Activated CD8-positive, alpha-beta T cell treated with anti-CD3 and anti-CD28 coated beads, Interleukin-2, amount 10 ng/mL, durations not matched to agents 7 days and 5 days (primary cell): ENCODE measurements around the gene NANS. TPM values are rescaled to one million over a fixed set of nuclear protein-coding genes. Genes with fewer than 3 reads are reported as not detected.
A peak's percentile ranks its signal among the peaks of the same experiment; 100 is the strongest.

Experiments used
- ATAC-seq: fragments of 150-1000 bp; cut with Tn5 transposase; one replicate; pipeline ENCODE4 v1.10.0; 2021; ENCODE audit warnings: moderate library complexity
- CTCF ChIA-PET: fragments of 350-600 bp; sonication (Branson Sonifier 250); formaldehyde crosslinking; loops from one replicate; lab custom pipeline; 2021; ENCODE audit warnings: antibody characterized with exemption; lab: Charles Lee
- POLR2A ChIA-PET: fragments of 350-600 bp; sonication (Branson Sonifier 250); formaldehyde crosslinking; loops from one replicate; lab custom pipeline; 2021; ENCODE audit warnings: antibody characterized with exemption; lab: Charles Lee
- DNase-seq: peaks from one replicate; pipeline ENCODE4 v3.0.0-alpha.2; 2020
- H3K27ac Mint-ChIP-seq: one replicate; pipeline ENCODE4 v1.8.0; 2021; ENCODE audit warnings: mild to moderate bottlenecking, mixed read lengths
- H3K27me3 Mint-ChIP-seq: one replicate; pipeline ENCODE4 v1.8.0; 2021; ENCODE audit warnings: low read depth, mixed read lengths
- H3K36me3 Mint-ChIP-seq: one replicate; pipeline ENCODE4 v1.8.0; 2021; ENCODE audit warnings: low read depth, mixed read lengths
- H3K4me1 Mint-ChIP-seq: one replicate; pipeline ENCODE4 v1.8.0; 2021; ENCODE audit warnings: low read depth, mixed read lengths
- H3K4me3 Mint-ChIP-seq: one replicate; pipeline ENCODE4 v1.8.0; 2021; ENCODE audit warnings: mild to moderate bottlenecking, mixed read lengths
- H3K9me3 Mint-ChIP-seq: one replicate; pipeline ENCODE4 v1.8.0; 2022; ENCODE audit warnings: mixed read lengths; ENCODE audit not compliant: insufficient read depth
- total RNA-seq, 2 experiments: library from RNA; stranded (reverse); gene quantifications; one replicate each; pipeline ENCODE4 v1.2.3, GENCODE V29; 2021

Gene NANS
- 10 to 100 TPM; 45.5 to 46.6 TPM for total RNA-seq

- H3K27me3 Mint-ChIP-seq, result no peaks in the 10 kb centered on the region
- ATAC-seq (peak; percentile 95), DNase-seq (peak; percentile 95)
- ChIA-PET POLR2A (interaction anchor here (0.7 to 3.5 kb wide), 14 partner anchors 10 to 200 kb away, joined by 3 to 23 read pairs (median 3); partner anchors contain the start of genes ANP32B, TBC1D2, TRIM14 and TRMO), CTCF (interaction anchor here (0.9 to 4.8 kb wide), 9 partner anchors 9 to 200 kb away, joined by 3 to 26 read pairs (median 9); partner anchors contain the start of genes TRIM14 and TRMO)
- no peaks in the 10 kb centered on the region for H3K9me3 Mint-ChIP-seq
- H3K4me3 Mint-ChIP-seq, result peak within 1 kb of the TSS; percentile 99
- H3K27ac Mint-ChIP-seq, result peak within 1 kb of the TSS; percentile 99
- H3K36me3 Mint-ChIP-seq, result peaks cover 31% of the 10 kb centered on the region
- peaks cover 39% of the 10 kb centered on the region for H3K4me1 Mint-ChIP-seq
Measured at GRCh38 chr9:98056269-98057137, at the start of gene NANS. NANS (plus strand) TSS chr9:98056732; CDS start chr9:98056809, 77 bp downstream.

- Mint-ChIP-seq H3K36me3 (peaks cover 78% of the 10 kb centered on the region), H3K9me3 (no peaks in the 10 kb centered on the region), H3K27me3 (no peaks in the 10 kb centered on the region), H3K4me1 (peaks cover 30% of the 10 kb centered on the region), H3K4me3 (no peak overlapping the region), H3K27ac (no peak overlapping the region)
- ATAC-seq (peak; percentile 56), DNase-seq (no peak)
- CTCF ChIA-PET, result interaction anchor here (1.1 to 6.3 kb wide), 6 partner anchors 8 to 85 kb away, joined by 3 to 36 read pairs (median 4); partner anchors contain the start of gene TRMO
- POLR2A ChIA-PET, result interaction anchor here (0.6 kb wide), 1 partner anchor 10 kb away, joined by 3 read pairs; no protein-coding TSS in a partner anchor
Measured at GRCh38 chr9:98007251-98007928, 49.1 kb upstream of the NANS start.

- peaks cover 29% of the 10 kb centered on the region for H3K4me1 Mint-ChIP-seq
- H3K4me3 Mint-ChIP-seq, result no peak overlapping the region
- ChIA-PET POLR2A (no interaction called here), CTCF (interaction anchor here (1.5 to 6.3 kb wide), 2 partner anchors 25 to 119 kb away, joined by 3 to 36 read pairs; no protein-coding TSS in a partner anchor)
- H3K27ac Mint-ChIP-seq, result no peak overlapping the region
- H3K27me3 Mint-ChIP-seq, result no peaks in the 10 kb centered on the region
- peaks cover 83% of the 10 kb centered on the region for H3K36me3 Mint-ChIP-seq
- no peaks in the 10 kb centered on the region for H3K9me3 Mint-ChIP-seq
- ATAC-seq (no peak), DNase-seq (no peak)
Measured at GRCh38 chr9:98008764-98009163, 47.8 kb upstream of the NANS start.

GRCh38 chr9:98009437-98009836 is 47.1 kb upstream of the NANS start:
- H3K27me3 Mint-ChIP-seq, result no peaks in the 10 kb centered on the region
- H3K27ac Mint-ChIP-seq, result peak overlapping the region; percentile 53
- peaks cover 27% of the 10 kb centered on the region for H3K4me1 Mint-ChIP-seq
- ChIA-PET CTCF (interaction anchor here (1.5 kb wide), 1 partner anchor 119 kb away, joined by 3 read pairs; no protein-coding TSS in a partner anchor), POLR2A (no interaction called here)
- no peak for ATAC-seq
- no peak overlapping the region for H3K4me3 Mint-ChIP-seq
- no peak for DNase-seq
- no peaks in the 10 kb centered on the region for H3K9me3 Mint-ChIP-seq
- H3K36me3 Mint-ChIP-seq, result peaks cover 77% of the 10 kb centered on the region

GRCh38 chr9:98009936-98010335 is 46.6 kb upstream of the NANS start:
- Mint-ChIP-seq H3K27ac (peak overlapping the region; percentile 53), H3K4me3 (peak overlapping the region; percentile 2), H3K36me3 (peaks cover 78% of the 10 kb centered on the region), H3K27me3 (no peaks in the 10 kb centered on the region), H3K4me1 (peaks cover 27% of the 10 kb centered on the region), H3K9me3 (no peaks in the 10 kb centered on the region)
- no peak for ATAC-seq
- POLR2A ChIA-PET, result interaction anchor here (1.4 kb wide), 1 partner anchor 88 kb away, joined by 5 read pairs; the partner anchor contains the start of gene TRMO
- CTCF ChIA-PET, result interaction anchor here (1.1 kb wide), 1 partner anchor 86 kb away, joined by 3 read pairs; no protein-coding TSS in a partner anchor
- no peak for DNase-seq

- H3K4me3 Mint-ChIP-seq, result no peak overlapping the region
- no peaks in the 10 kb centered on the region for H3K9me3 Mint-ChIP-seq
- ATAC-seq (peak; percentile 43), DNase-seq (no peak)
- H3K27me3 Mint-ChIP-seq, result no peaks in the 10 kb centered on the region
- CTCF ChIA-PET, result interaction anchor here (0.9 to 1.1 kb wide), 3 partner anchors 13 to 86 kb away, joined by 3 to 5 read pairs (median 3); no protein-coding TSS in a partner anchor
- POLR2A ChIA-PET, result interaction anchor here (0.6 to 1.4 kb wide), 2 partner anchors 88 to 818 kb away, joined by 3 to 5 read pairs; partner anchors contain the start of gene TRMO
- peaks cover 27% of the 10 kb centered on the region for H3K4me1 Mint-ChIP-seq
- H3K27ac Mint-ChIP-seq, result peak overlapping the region; percentile 60
- H3K36me3 Mint-ChIP-seq, result peaks cover 82% of the 10 kb centered on the region
Measured at GRCh38 chr9:98010445-98010844, 46.1 kb upstream of the NANS start.

GRCh38 chr9:98011122-98011521 is 45.4 kb upstream of the NANS start:
- Mint-ChIP-seq H3K4me1 (peaks cover 21% of the 10 kb centered on the region), H3K27ac (no peak overlapping the region), H3K36me3 (peaks cover 81% of the 10 kb centered on the region), H3K9me3 (no peaks in the 10 kb centered on the region), H3K27me3 (no peaks in the 10 kb centered on the region), H3K4me3 (no peak overlapping the region)
- POLR2A ChIA-PET, result interaction anchor here (0.6 to 1.4 kb wide), 2 partner anchors 89 to 817 kb away, joined by 3 to 5 read pairs; partner anchors contain the start of gene TRMO
- DNase-seq (no peak), ATAC-seq (no peak)
- CTCF ChIA-PET, result interaction anchor here (0.9 to 1.1 kb wide), 3 partner anchors 13 to 87 kb away, joined by 3 to 5 read pairs (median 3); no protein-coding TSS in a partner anchor

- peak overlapping the region; percentile 5 for H3K27ac Mint-ChIP-seq
- CTCF ChIA-PET, result interaction anchor here (4.6 kb wide), 1 partner anchor 93 kb away, joined by 19 read pairs; the partner anchor contains the start of gene TRMO
- no peaks in the 10 kb centered on the region for H3K27me3 Mint-ChIP-seq
- no peaks in the 10 kb centered on the region for H3K4me1 Mint-ChIP-seq
- H3K9me3 Mint-ChIP-seq, result no peaks in the 10 kb centered on the region
- POLR2A ChIA-PET, result no interaction called here
- ATAC-seq, result no peak
- no peak overlapping the region for H3K4me3 Mint-ChIP-seq
- no peak for DNase-seq
- H3K36me3 Mint-ChIP-seq, result peaks cover 70% of the 10 kb centered on the region
Measured at GRCh38 chr9:98016137-98016680, 40.3 kb upstream of the NANS start.

- DNase-seq (no peak), ATAC-seq (no peak)
- Mint-ChIP-seq H3K4me1 (no peaks in the 10 kb centered on the region), H3K4me3 (no peak overlapping the region), H3K36me3 (peaks cover 66% of the 10 kb centered on the region), H3K27me3 (no peaks in the 10 kb centered on the region), H3K9me3 (no peaks in the 10 kb centered on the region), H3K27ac (no peak overlapping the region)
- POLR2A ChIA-PET, result interaction anchor here (0.6 to 1.1 kb wide), 3 partner anchors 10 to 84 kb away, joined by 3 to 4 read pairs (median 3); no protein-coding TSS in a partner anchor
- CTCF ChIA-PET, result interaction anchor here (2.0 kb wide), 1 partner anchor 18 kb away, joined by 4 read pairs; no protein-coding TSS in a partner anchor
Measured at GRCh38 chr9:98017306-98017705, 39.2 kb upstream of the NANS start.

GRCh38 chr9:98018347-98018746 is 38.2 kb upstream of the NANS start:
- Mint-ChIP-seq H3K4me3 (no peak overlapping the region), H3K27me3 (no peaks in the 10 kb centered on the region), H3K36me3 (peaks cover 57% of the 10 kb centered on the region), H3K4me1 (no peaks in the 10 kb centered on the region), H3K9me3 (no peaks in the 10 kb centered on the region), H3K27ac (no peak overlapping the region)
- DNase-seq, result no peak
- POLR2A ChIA-PET, result no interaction called here
- no peak for ATAC-seq
- CTCF ChIA-PET, result interaction anchor here (1.7 to 2.0 kb wide), 2 partner anchors 17 to 95 kb away, joined by 4 read pairs; no protein-coding TSS in a partner anchor
